Activated gamma-delta T cell treated with Interleukin-2 at 50 U/mL for 16 hours (primary cell): ENCODE results near the gene MIA.
"Not testable (repeated sequence)": the region's sequence is repeated elsewhere in the genome, so short reads cannot be mapped to it uniquely, and the experiment has no call there.

Experiments used
- DNase-seq: peaks from one replicate; pipeline ENCODE4 v3.0.0-alpha.2; 2020

The MIA gene

DNA sequence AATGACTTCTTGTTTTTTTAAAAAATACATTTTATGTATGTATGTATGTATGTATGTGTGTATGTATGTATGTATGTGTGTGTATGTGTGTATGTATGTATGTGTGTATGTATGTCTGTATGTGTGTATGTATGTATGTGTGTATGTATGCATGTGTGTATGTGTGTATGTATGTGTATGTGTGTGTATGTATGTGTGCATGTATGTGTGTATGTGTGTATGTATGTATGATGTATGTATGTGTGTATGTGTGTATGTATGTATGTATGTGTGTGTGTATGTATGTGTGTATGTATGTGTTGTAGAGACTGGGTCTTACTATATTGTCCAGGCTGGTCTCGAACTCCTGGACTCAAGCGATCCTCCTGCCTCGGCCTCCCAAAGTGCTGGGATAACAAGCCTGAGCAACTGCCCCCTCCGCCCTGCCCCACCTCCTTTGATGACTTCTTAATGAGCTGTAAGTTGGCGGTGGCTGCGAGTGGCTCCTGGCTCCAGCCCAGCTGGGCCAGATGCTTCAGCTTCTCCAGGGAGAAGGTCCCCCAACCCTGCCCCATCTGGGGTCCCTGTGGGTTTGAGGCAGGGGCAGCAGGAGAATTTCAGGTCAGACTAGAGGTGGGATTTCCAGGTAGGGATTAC is 50.3 kb downstream of the MIA start:
- DNase-seq, result not testable (repeated sequence)

DNA sequence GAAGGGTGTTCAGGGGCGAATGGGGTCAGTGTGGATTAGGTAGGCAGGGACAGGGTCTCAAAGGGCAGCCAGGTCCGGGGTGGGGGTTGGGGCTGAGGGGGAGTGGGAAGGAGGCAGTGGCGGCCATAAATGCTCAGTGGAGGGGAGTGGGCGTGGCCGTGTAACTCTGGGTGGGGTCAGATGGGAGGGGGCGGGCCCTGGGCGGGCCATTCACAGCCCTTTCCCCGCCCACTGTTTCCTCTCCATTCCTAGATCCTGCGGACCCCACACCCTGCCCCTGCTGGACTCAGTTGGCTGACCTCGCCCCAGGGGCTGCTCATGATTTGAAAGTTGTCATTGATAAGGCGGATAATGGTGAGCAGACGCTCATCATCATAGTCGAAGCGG is 51.0 kb downstream of the MIA start:
- DNase-seq, result not testable (repeated sequence)

- DNase-seq, result peak; percentile 77
These were observed 51.5 kb downstream of the MIA start for GRCh38 chr19:40826699-40827385.
